Coronary artery (tissue), 2 donors: Measurements from ENCODE around the gene TMEM200B.

Experiments used
- DNase-seq: peaks from one replicate; pipeline ENCODE4 v3.0.0-alpha.2; 2017; ENCODE audit warnings: low spot score
- H3K27ac ChIP-seq, 2 donors: fragments of 200-600 bp; sonication (generic); one replicate each; pipeline ENCODE4 v1.5.1; 2016 to 2019
- H3K4me3 ChIP-seq: fragments of 200-600 bp; sonication (generic); 2 replicates; pipeline ENCODE4 v1.5.1; 2016; ENCODE audit warnings: mild to moderate bottlenecking, moderate library complexity
- CTCF ChIP-seq: fragments of 200-600 bp; sonication (generic); IDR thresholded peaks from one replicate; pipeline ENCODE4 v1.5.1; 2019; ENCODE audit warnings: antibody characterized with exemption

Gene TMEM200B

GRCh38 chr1:29077155-29077554 lies 46.5 kb downstream of the TMEM200B start:
- no peak for DNase-seq
- no peak overlapping the region for H3K4me3 ChIP-seq
- no peak overlapping the region for H3K27ac ChIP-seq
- TF ChIP-seq CTCF = no peak
